ENCODE measurements around the gene PPP1R2. TPM values are rescaled to one million over a fixed set of nuclear protein-coding genes. Genes with fewer than 3 reads are reported as not detected.

The PPP1R2 gene
- total RNA-seq, 1 experiment from 2014 or later, result 38.3 TPM

DNA sequence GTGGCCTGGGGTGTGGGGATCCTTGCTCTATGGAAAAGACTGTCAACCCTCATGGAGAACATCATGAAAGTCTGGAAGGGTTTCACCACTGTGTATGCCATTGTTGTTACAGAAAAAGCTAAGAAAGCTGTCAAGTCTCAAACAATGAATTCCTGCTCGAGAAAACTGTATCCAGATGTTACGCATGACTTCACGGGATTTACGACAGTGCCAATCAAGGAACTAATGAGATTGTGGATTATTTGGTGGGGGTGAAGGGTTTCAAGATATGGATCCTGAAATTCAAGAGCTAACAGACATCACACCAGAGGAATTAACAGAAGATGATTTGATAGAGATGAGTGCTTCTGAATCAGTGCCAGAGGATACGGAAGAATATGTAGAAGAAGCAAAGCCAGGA is 7.8 kb downstream of the PPP1R2 start:
- H3K4me1 Mint-ChIP-seq, result peaks cover 0 to 3% of the 10 kb centered on the region in 2 experiments; a peak in 1 of 4 replicates
- Histone ChIP-seq H3K23me2 (ENCODE audit: insufficient read length, low read depth, low read length, poor library complexity, severe bottlenecking) (no peaks in the 10 kb centered on the region), H2BK12ac (ENCODE audit: insufficient read length, low read depth, low read length) (no peak overlapping the region), H4K20me1 (ENCODE audit: control insufficient read depth, insufficient read depth, insufficient read length) (no peaks in the 10 kb centered on the region), H3K4me2 (ENCODE audit: insufficient read depth, insufficient read length, low read length) (no peak overlapping the region), H2AK5ac (ENCODE audit: insufficient read length, low read length) (no peak overlapping the region), H2AFZ (ENCODE audit: low read length) (no peak overlapping the region), H4K5ac (ENCODE audit: insufficient read length, low read depth, low read length) (no peak overlapping the region), H2BK120ac (ENCODE audit: low read depth, low read length, poor library complexity, severe bottlenecking) (no peak overlapping the region), H4K91ac (ENCODE audit: insufficient read length, low read depth, low read length) (no peak overlapping the region), H3K14ac (ENCODE audit: insufficient read depth, low read length) (no peak overlapping the region), H2BK5ac (ENCODE audit: insufficient read length, low read length) (no peak overlapping the region), H3K79me2 (ENCODE audit: insufficient read depth, low read length) (peaks cover 5% of the 10 kb centered on the region; the same call in 1 of the 2 replicates), H3K4ac (ENCODE audit: low read depth, low read length) (no peak overlapping the region), H3K9ac (ENCODE audit: extremely low read depth, insufficient read length, low read length) (no peak overlapping the region), H3K27me3 (ENCODE audit: insufficient read depth, low read length) (no peaks in the 10 kb centered on the region), H3K23ac (ENCODE audit: insufficient read length, low read depth, low read length) (no peak overlapping the region), H4K8ac (replicated peaks; ENCODE audit: insufficient read length, low read depth, low read length) (no peak overlapping the region), H2BK15ac (ENCODE audit: low read depth, low read length) (no peak overlapping the region), H3K79me1 (ENCODE audit: insufficient read depth, low read depth, low read length, poor library complexity, severe bottlenecking) (no peaks in the 10 kb centered on the region), H3K27ac (ENCODE audit: insufficient read length, low read depth, low read length) (no peak overlapping the region), H3K9me3 (ENCODE audit: control insufficient read depth, low read depth, low read length) (no peaks in the 10 kb centered on the region), H3T11ph (ENCODE audit: low read length) (no peak overlapping the region), H2BK20ac (ENCODE audit: low read depth, low read length, poor library complexity, severe bottlenecking) (no peak overlapping the region), H3K18ac (ENCODE audit: insufficient read length, low read depth, low read length) (no peak overlapping the region), H3K4me1 (ENCODE audit: insufficient read depth, low read length) (no peaks in the 10 kb centered on the region), H3K56ac (ENCODE audit: insufficient read length, low read depth, low read length) (no peak overlapping the region)
- H3K27me3 Mint-ChIP-seq (ENCODE audit: low read depth), result no peaks in the 10 kb centered on the region
- no peaks in the 10 kb centered on the region for H3K9me3 Mint-ChIP-seq
- TF ChIP-seq, protein P1, sequence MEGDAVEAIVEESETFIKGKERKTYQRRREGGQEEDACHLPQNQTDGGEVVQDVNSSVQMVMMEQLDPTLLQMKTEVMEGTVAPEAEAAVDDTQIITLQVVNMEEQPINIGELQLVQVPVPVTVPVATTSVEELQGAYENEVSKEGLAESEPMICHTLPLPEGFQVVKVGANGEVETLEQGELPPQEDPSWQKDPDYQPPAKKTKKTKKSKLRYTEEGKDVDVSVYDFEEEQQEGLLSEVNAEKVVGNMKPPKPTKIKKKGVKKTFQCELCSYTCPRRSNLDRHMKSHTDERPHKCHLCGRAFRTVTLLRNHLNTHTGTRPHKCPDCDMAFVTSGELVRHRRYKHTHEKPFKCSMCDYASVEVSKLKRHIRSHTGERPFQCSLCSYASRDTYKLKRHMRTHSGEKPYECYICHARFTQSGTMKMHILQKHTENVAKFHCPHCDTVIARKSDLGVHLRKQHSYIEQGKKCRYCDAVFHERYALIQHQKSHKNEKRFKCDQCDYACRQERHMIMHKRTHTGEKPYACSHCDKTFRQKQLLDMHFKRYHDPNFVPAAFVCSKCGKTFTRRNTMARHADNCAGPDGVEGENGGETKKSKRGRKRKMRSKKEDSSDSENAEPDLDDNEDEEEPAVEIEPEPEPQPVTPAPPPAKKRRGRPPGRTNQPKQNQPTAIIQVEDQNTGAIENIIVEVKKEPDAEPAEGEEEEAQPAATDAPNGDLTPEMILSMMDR (conservative IDR thresholded peaks at IDR 0.05), result no peak
- peaks cover 0 to 7% (median 2%) of the 10 kb centered on the region in 3 experiments; a peak in 1 of 7 replicates for H3K36me3 Mint-ChIP-seq (ENCODE audit: insufficient read depth in 1 of 3, low read depth in 3 of 3)
- no CpG with 5 or more reads among the region's 5 CpGs for WGBS (ENCODE audit: extremely low coverage, insufficient read length, low lambda C conversion rate)
- no peak overlapping the region for H3K4me3 Mint-ChIP-seq
- no peak overlapping the region for H3K27ac Mint-ChIP-seq
- DNase-seq, result no peak
